ENCODE results near the gene FREM3. TPM values are rescaled to one million over a fixed set of nuclear protein-coding genes. Genes with fewer than 3 reads are reported as not detected.

Gene FREM3
- total RNA-seq, result not detected in 2 replicates

GRCh38 chr4:143700416-143701352 is at the start of gene FREM3:
FREM3 (minus strand) TSS chr4:143700675; CDS start chr4:143700675, 0 bp downstream.

Other genes with a start within 250 kb of the FREM3 start
- gene SMARCA5, start 187.0 kb downstream of the FREM3 start, total RNA-seq, result 18.6 and 23.6 TPM in 2 replicates
- gene GYPE, start 204.9 kb upstream of the FREM3 start, total RNA-seq, result 0.93 and 1.1 TPM in 2 replicates